Stimulated activated CD8-positive, alpha-beta memory T cell treated with anti-CD3 and anti-CD28 coated beads, Interleukin-15, amount 100 ng/mL, for 1 hour (primary cell): Measurements from ENCODE around the gene EXOC6.
"Not testable (repeated sequence)": the region's sequence is repeated elsewhere in the genome, so short reads cannot be mapped to it uniquely, and the experiment has no call there.

Experiments
- DNase-seq: peaks from one replicate; pipeline ENCODE4 v3.0.0-alpha.2; 2020; ENCODE audit warnings: low read depth

EXOC6 gene

GRCh38 chr10:93079663-93080349, 231.5 kb downstream of the EXOC6 start:
- no peak for DNase-seq

GRCh38 chr10:93080350-93081046, 232.2 kb downstream of the EXOC6 start:
- DNase-seq: peak; percentile 6

- no peak for DNase-seq
These were observed 233.0 kb downstream of the EXOC6 start for GRCh38 chr10:93081318-93081717.

GRCh38 chr10:93081834-93082233, 233.5 kb downstream of the EXOC6 start:
- DNase-seq: no peak

GRCh38 chr10:93083743-93084539, 235.6 kb downstream of the EXOC6 start:
- no peak for DNase-seq

- DNase-seq: no peak
These were observed 237.0 kb downstream of the EXOC6 start for GRCh38 chr10:93085272-93085859.

- no peak for DNase-seq
These were observed 238.0 kb downstream of the EXOC6 start for GRCh38 chr10:93086289-93086688.

GRCh38 chr10:93087846-93088245, 239.5 kb downstream of the EXOC6 start:
- DNase-seq: no peak

GRCh38 chr10:93088466-93088865, 240.1 kb downstream of the EXOC6 start:
- DNase-seq: no peak

- no peak for DNase-seq
These were observed 242.3 kb downstream of the EXOC6 start for GRCh38 chr10:93090619-93091018.

- no peak for DNase-seq
These were observed 243.6 kb downstream of the EXOC6 start for GRCh38 chr10:93091960-93092359.

- DNase-seq: no peak
These were observed 246.9 kb downstream of the EXOC6 start for GRCh38 chr10:93095225-93095624.

- DNase-seq: no peak
These were observed 248.6 kb downstream of the EXOC6 start for GRCh38 chr10:93096901-93097300.

- no peak for DNase-seq
These were observed 249.1 kb downstream of the EXOC6 start for GRCh38 chr10:93097386-93097785.

GRCh38 chr10:93098816-93099215, 250.5 kb downstream of the EXOC6 start:
- no peak for DNase-seq

- DNase-seq: no peak
These were observed 251.3 kb downstream of the EXOC6 start for GRCh38 chr10:93099670-93100069.

- not testable (repeated sequence) for DNase-seq
These were observed 252.8 kb downstream of the EXOC6 start for GRCh38 chr10:93101148-93101547.

GRCh38 chr10:93103953-93104352, 255.6 kb downstream of the EXOC6 start:
- no peak for DNase-seq

GRCh38 chr10:93106631-93107072, 258.3 kb downstream of the EXOC6 start:
- DNase-seq: no peak
